ENCODE measurements around the gene EFNA1. TPM values are rescaled to one million over a fixed set of nuclear protein-coding genes. Genes with fewer than 3 reads are reported as not detected.

EFNA1 gene
- total RNA-seq, 1 experiment from 2014 or later: 35.7 TPM

- Histone ChIP-seq H3K27ac (peak within 1 kb of the TSS; percentile 99), H3K9me2 (ENCODE audit: insufficient read depth) (no peaks in the 10 kb centered on the region), H3K9me3 (ENCODE audit: insufficient read depth, low read depth) (no peaks in the 10 kb centered on the region), H2AFZ (peak within 1 kb of the TSS; percentile 70; the same call in 1 of the 2 replicates), H3K79me2 (ENCODE audit: low read depth) (peaks cover 62% of the 10 kb centered on the region), H3K27me3 (ENCODE audit: insufficient read depth, low read depth) (no peaks in the 10 kb centered on the region), H3F3A (ENCODE audit: insufficient read depth, low read depth) (peaks cover 60% of the 10 kb centered on the region), H3K36me3 (ENCODE audit: low read depth) (peaks cover 29% of the 10 kb centered on the region), H3K4me3 (peak within 1 kb of the TSS; percentile 78), H3K4me1 (replicated peaks; ENCODE audit: insufficient read depth) (peaks cover 54% of the 10 kb centered on the region), H4K20me1 (ENCODE audit: insufficient read depth) (no peaks in the 10 kb centered on the region), H3K4me2 (peak within 1 kb of the TSS; percentile 94)
- CTCF ChIA-PET: interaction anchor here (1.1 kb wide), 1 partner anchor 10 kb away, joined by 3 read pairs; no protein-coding TSS in a partner anchor
- intact Hi-C loops (cut with micrococcal nuclease; ENCODE audit: unreplicated experiment): loop anchor here (1.0 to 5.0 kb wide), 4 partner anchors 8 to 163 kb away; partner anchors contain the start of genes CKS1B, EFNA1 and SHC1
- BruUV-seq (replicated peaks): no TSS peak
- peak; percentile 80 to 94 for DNase-seq
- TF ChIP-seq, protein P1, sequence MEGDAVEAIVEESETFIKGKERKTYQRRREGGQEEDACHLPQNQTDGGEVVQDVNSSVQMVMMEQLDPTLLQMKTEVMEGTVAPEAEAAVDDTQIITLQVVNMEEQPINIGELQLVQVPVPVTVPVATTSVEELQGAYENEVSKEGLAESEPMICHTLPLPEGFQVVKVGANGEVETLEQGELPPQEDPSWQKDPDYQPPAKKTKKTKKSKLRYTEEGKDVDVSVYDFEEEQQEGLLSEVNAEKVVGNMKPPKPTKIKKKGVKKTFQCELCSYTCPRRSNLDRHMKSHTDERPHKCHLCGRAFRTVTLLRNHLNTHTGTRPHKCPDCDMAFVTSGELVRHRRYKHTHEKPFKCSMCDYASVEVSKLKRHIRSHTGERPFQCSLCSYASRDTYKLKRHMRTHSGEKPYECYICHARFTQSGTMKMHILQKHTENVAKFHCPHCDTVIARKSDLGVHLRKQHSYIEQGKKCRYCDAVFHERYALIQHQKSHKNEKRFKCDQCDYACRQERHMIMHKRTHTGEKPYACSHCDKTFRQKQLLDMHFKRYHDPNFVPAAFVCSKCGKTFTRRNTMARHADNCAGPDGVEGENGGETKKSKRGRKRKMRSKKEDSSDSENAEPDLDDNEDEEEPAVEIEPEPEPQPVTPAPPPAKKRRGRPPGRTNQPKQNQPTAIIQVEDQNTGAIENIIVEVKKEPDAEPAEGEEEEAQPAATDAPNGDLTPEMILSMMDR (conservative IDR thresholded peaks at IDR 0.05): 0 out of 2 replicates have a peak, but pooled peaks have one; percentile 15
- no peak for TF ChIP-seq EZH2 (IDR thresholded peaks at IDR 0.05; ENCODE audit: low read depth)
- POLR2A ChIA-PET (ENCODE audit: unreplicated experiment): interaction anchor here (0.6 to 0.7 kb wide), 3 partner anchors 420 to 769 kb away, joined by 3 to 4 read pairs (median 3); no protein-coding TSS in a partner anchor
Measured at GRCh38 chr1:155135415-155136028, 7.8 kb downstream of the EFNA1 start, which contains the start of gene SLC50A1. Gene SLC50A1, plus strand, starts transcription at chr1:155135852. Its CDS starts 60 bp downstream, at chr1:155135912.

- H3K79me2 ChIP-seq (ENCODE audit: low read depth): peaks cover 50% of the 10 kb centered on the region
- intact Hi-C loops (cut with micrococcal nuclease; ENCODE audit: unreplicated experiment): loop anchor here (5.0 kb wide), 1 partner anchor 164 kb away; the partner anchor contains the start of genes CKS1B and SHC1
- TSS peak; percentile 29 for BruUV-seq (replicated peaks)
- DNase-seq: no peak
- CTCF ChIA-PET: interaction anchor here (0.6 kb wide), 1 partner anchor 35 kb away, joined by 5 read pairs; no protein-coding TSS in a partner anchor
- H3K4me1 ChIP-seq (replicated peaks; ENCODE audit: insufficient read depth): peaks cover 42% of the 10 kb centered on the region
- H4K20me1 ChIP-seq (ENCODE audit: insufficient read depth): no peaks in the 10 kb centered on the region
- POLR2A ChIA-PET (ENCODE audit: unreplicated experiment): interaction anchor here (0.6 to 0.7 kb wide), 3 partner anchors 21 to 533 kb away, joined by 3 to 18 read pairs (median 4); no protein-coding TSS in a partner anchor
- peaks cover 55% of the 10 kb centered on the region for H3F3A ChIP-seq (ENCODE audit: insufficient read depth, low read depth)
- no peak overlapping the region for H2AFZ ChIP-seq
- H3K4me2 ChIP-seq: peak overlapping the region; percentile 94
- TF ChIP-seq, protein P1 (conservative IDR thresholded peaks at IDR 0.05): no peak
- no peak for TF ChIP-seq EZH2 (IDR thresholded peaks at IDR 0.05; ENCODE audit: low read depth)
- H3K4me3 ChIP-seq: peak overlapping the region; percentile 78
- no peaks in the 10 kb centered on the region for H3K27me3 ChIP-seq (ENCODE audit: insufficient read depth, low read depth)
- peaks cover 25% of the 10 kb centered on the region for H3K36me3 ChIP-seq (ENCODE audit: low read depth)
- H3K27ac ChIP-seq: peak overlapping the region; percentile 99; the same call in 1 of the 2 replicates
- no peaks in the 10 kb centered on the region for H3K9me3 ChIP-seq (ENCODE audit: insufficient read depth, low read depth)
- no peaks in the 10 kb centered on the region for H3K9me2 ChIP-seq (ENCODE audit: insufficient read depth)
Measured at GRCh38 chr1:155136748-155137147, 9.1 kb downstream of the EFNA1 start.

- BruUV-seq (replicated peaks): no TSS peak
- H2AFZ ChIP-seq: no peak overlapping the region
- peak overlapping the region; percentile 94 for H3K4me2 ChIP-seq
- ChIA-PET POLR2A (ENCODE audit: unreplicated experiment) (interaction anchor here (0.7 kb wide), 1 partner anchor 30 kb away, joined by 3 read pairs; no protein-coding TSS in a partner anchor), CTCF (interaction anchor here (0.6 kb wide), 1 partner anchor 35 kb away, joined by 5 read pairs; no protein-coding TSS in a partner anchor)
- no peaks in the 10 kb centered on the region for H3K9me2 ChIP-seq (ENCODE audit: insufficient read depth)
- peaks cover 40% of the 10 kb centered on the region for H3K4me1 ChIP-seq (replicated peaks; ENCODE audit: insufficient read depth)
- H3K9me3 ChIP-seq (ENCODE audit: insufficient read depth, low read depth): no peaks in the 10 kb centered on the region
- peak overlapping the region; percentile 78 for H3K4me3 ChIP-seq
- no peaks in the 10 kb centered on the region for H4K20me1 ChIP-seq (ENCODE audit: insufficient read depth)
- peaks cover 21% of the 10 kb centered on the region for H3K36me3 ChIP-seq (ENCODE audit: low read depth)
- H3K27ac ChIP-seq: 0 out of 2 replicates have a peak overlapping the region, but pooled peaks have one; percentile 99
- TF ChIP-seq, protein P1 (conservative IDR thresholded peaks at IDR 0.05): no peak
- TF ChIP-seq EZH2 (IDR thresholded peaks at IDR 0.05; ENCODE audit: low read depth): no peak
- peaks cover 47% of the 10 kb centered on the region for H3K79me2 ChIP-seq (ENCODE audit: low read depth)
- intact Hi-C loops (cut with micrococcal nuclease; ENCODE audit: unreplicated experiment): loop anchor here (5.0 kb wide), 1 partner anchor 165 kb away; the partner anchor contains the start of genes CKS1B and SHC1
- no peaks in the 10 kb centered on the region for H3K27me3 ChIP-seq (ENCODE audit: insufficient read depth, low read depth)
- H3F3A ChIP-seq (ENCODE audit: insufficient read depth, low read depth): peaks cover 52% of the 10 kb centered on the region
- DNase-seq: no peak
Measured at GRCh38 chr1:155137154-155137949, 9.7 kb downstream of the EFNA1 start.

Measured in PC-9 (cell line).